Esophagus muscularis mucosa (tissue), 3 donors: ENCODE results near the gene NDUFAF4.

Experiments
- POLR2A ChIP-seq: fragments of 450-650 bp; IDR thresholded peaks from one replicate; pipeline ENCODE4 v1.6.1; 2017; ENCODE audit warnings: antibody characterized with exemption, moderate library complexity, mild to moderate bottlenecking, low read depth
- POLR2AphosphoS5 ChIP-seq, 2 donors: sonication (generic); formaldehyde crosslinking; IDR thresholded peaks; one replicate each; pipeline ENCODE4 v1.6.1; 2017; ENCODE audit warnings: antibody characterized with exemption in 2 of 2
- TF ChIP-seq, protein P1 (sequence below), 3 experiments: fragments of 200-600 bp in 2 of 3; fragments of 450-650 bp in 1 of 3; sonication (generic) in 2 of 3; IDR thresholded peaks; one replicate each; pipeline ENCODE4 v1.5.1; 2017 to 2019; ENCODE audit warnings: antibody characterized with exemption in 3 of 3, mild to moderate bottlenecking in 2 of 3, moderate library complexity in 1 of 3

- TF ChIP-seq, protein P1, sequence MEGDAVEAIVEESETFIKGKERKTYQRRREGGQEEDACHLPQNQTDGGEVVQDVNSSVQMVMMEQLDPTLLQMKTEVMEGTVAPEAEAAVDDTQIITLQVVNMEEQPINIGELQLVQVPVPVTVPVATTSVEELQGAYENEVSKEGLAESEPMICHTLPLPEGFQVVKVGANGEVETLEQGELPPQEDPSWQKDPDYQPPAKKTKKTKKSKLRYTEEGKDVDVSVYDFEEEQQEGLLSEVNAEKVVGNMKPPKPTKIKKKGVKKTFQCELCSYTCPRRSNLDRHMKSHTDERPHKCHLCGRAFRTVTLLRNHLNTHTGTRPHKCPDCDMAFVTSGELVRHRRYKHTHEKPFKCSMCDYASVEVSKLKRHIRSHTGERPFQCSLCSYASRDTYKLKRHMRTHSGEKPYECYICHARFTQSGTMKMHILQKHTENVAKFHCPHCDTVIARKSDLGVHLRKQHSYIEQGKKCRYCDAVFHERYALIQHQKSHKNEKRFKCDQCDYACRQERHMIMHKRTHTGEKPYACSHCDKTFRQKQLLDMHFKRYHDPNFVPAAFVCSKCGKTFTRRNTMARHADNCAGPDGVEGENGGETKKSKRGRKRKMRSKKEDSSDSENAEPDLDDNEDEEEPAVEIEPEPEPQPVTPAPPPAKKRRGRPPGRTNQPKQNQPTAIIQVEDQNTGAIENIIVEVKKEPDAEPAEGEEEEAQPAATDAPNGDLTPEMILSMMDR (IDR thresholded peaks at IDR 0.05), result no peak
- TF ChIP-seq POLR2AphosphoS5 (IDR thresholded peaks at IDR 0.05) (no peak), POLR2A (no peak)
Observed at GRCh38 chr6:96872976-96873375, 24.7 kb downstream of the NDUFAF4 start.
